IPS-18c (cell line): ENCODE measurements around the gene ANAPC1.
"Not testable (repeated sequence)": the region's sequence is repeated elsewhere in the genome, so short reads cannot be mapped to it uniquely, and the experiment has no call there.

Experiments used
- H3K4me3 ChIP-seq: 2 replicates; pipeline ENCODE4 v1.7.0; 2013; ENCODE audit warnings: low read depth, mild to moderate bottlenecking, low read length, moderate library complexity; ENCODE audit not compliant: insufficient read depth
- H3K9me3 ChIP-seq: one replicate; pipeline ENCODE4 v1.6.1; 2013; ENCODE audit warnings: mild to moderate bottlenecking, low read length, moderate library complexity; ENCODE audit not compliant: control insufficient read depth, insufficient read depth

Gene ANAPC1

GRCh38 chr2:111908578-111908977 lies 24.6 kb upstream of the ANAPC1 start:
- Histone ChIP-seq H3K9me3 (no peaks in the 10 kb centered on the region), H3K4me3 (no peak overlapping the region)

GRCh38 chr2:111905990-111906735 lies 22.2 kb upstream of the ANAPC1 start:
- Histone ChIP-seq H3K9me3 (no peaks in the 10 kb centered on the region), H3K4me3 (no peak overlapping the region)

GRCh38 chr2:111905475-111905869 lies 21.5 kb upstream of the ANAPC1 start:
- H3K4me3 ChIP-seq, H3K9me3 ChIP-seq: not testable (repeated sequence)

- H3K4me3 ChIP-seq: no peak overlapping the region
- H3K9me3 ChIP-seq: no peaks in the 10 kb centered on the region
Observed at GRCh38 chr2:111904726-111905474, 20.9 kb upstream of the ANAPC1 start.

- Histone ChIP-seq H3K4me3 (no peak overlapping the region), H3K9me3 (no peaks in the 10 kb centered on the region)
Observed at GRCh38 chr2:111903930-111904439, 20.0 kb upstream of the ANAPC1 start.

- Histone ChIP-seq H3K4me3 (no peak overlapping the region), H3K9me3 (no peaks in the 10 kb centered on the region)
Observed at GRCh38 chr2:111903516-111903915, 19.5 kb upstream of the ANAPC1 start.

GRCh38 chr2:111900859-111901258 lies 16.9 kb upstream of the ANAPC1 start:
- Histone ChIP-seq H3K4me3 (no peak overlapping the region), H3K9me3 (no peaks in the 10 kb centered on the region)

- Histone ChIP-seq H3K4me3 (peak overlapping the region; percentile 92), H3K9me3 (no peaks in the 10 kb centered on the region)
Observed at GRCh38 chr2:111898703-111899514, 14.9 kb upstream of the ANAPC1 start.

GRCh38 chr2:111897924-111898702 lies 14.1 kb upstream of the ANAPC1 start, which contains the start of gene MERTK:
Gene MERTK, plus strand, starts transcription at chr2:111898607. Its CDS starts 129 bp downstream, at chr2:111898736.
- H3K9me3 ChIP-seq: no peaks in the 10 kb centered on the region
- peak within 1 kb of the TSS; percentile 92 for H3K4me3 ChIP-seq

- Histone ChIP-seq H3K4me3 (peak overlapping the region; percentile 72), H3K9me3 (no peaks in the 10 kb centered on the region)
Observed at GRCh38 chr2:111897630-111897923, 13.6 kb upstream of the ANAPC1 start.

- Histone ChIP-seq H3K4me3 (no peak overlapping the region), H3K9me3 (no peaks in the 10 kb centered on the region)
Observed at GRCh38 chr2:111896576-111896975, 12.6 kb upstream of the ANAPC1 start.

- Histone ChIP-seq H3K4me3 (0 out of 2 replicates have a peak overlapping the region, but pooled peaks have one; percentile 9), H3K9me3 (no peaks in the 10 kb centered on the region)
Observed at GRCh38 chr2:111896024-111896423, 12.0 kb upstream of the ANAPC1 start.

- Histone ChIP-seq H3K4me3 (peak overlapping the region; percentile 95), H3K9me3 (no peaks in the 10 kb centered on the region)
Observed at GRCh38 chr2:111884592-111884964, 585 bp upstream of the ANAPC1 start.

GRCh38 chr2:111872806-111873205 lies 11.2 kb downstream of the ANAPC1 start:
- not testable (repeated sequence) for H3K9me3 ChIP-seq, H3K4me3 ChIP-seq

GRCh38 chr2:111865124-111865523 lies 18.9 kb downstream of the ANAPC1 start:
- not testable (repeated sequence) for H3K9me3 ChIP-seq, H3K4me3 ChIP-seq

GRCh38 chr2:111860005-111860404 lies 24.0 kb downstream of the ANAPC1 start:
- not testable (repeated sequence) for H3K9me3 ChIP-seq

GRCh38 chr2:111852544-111852943 lies 31.4 kb downstream of the ANAPC1 start:
- H3K4me3 ChIP-seq, H3K9me3 ChIP-seq: not testable (repeated sequence)

More at GRCh38 chr2:111860005-111860404, 24.0 kb downstream of the ANAPC1 start:
- H3K4me3 ChIP-seq: not testable (repeated sequence)
